NCI-H146 (cell line): ENCODE results near the gene TXNDC11.

Experiments
- DNase-seq: peaks from one replicate; lab custom pipeline; 2025; lab: John Stamatoyannopoulos, UW

The TXNDC11 gene

DNA sequence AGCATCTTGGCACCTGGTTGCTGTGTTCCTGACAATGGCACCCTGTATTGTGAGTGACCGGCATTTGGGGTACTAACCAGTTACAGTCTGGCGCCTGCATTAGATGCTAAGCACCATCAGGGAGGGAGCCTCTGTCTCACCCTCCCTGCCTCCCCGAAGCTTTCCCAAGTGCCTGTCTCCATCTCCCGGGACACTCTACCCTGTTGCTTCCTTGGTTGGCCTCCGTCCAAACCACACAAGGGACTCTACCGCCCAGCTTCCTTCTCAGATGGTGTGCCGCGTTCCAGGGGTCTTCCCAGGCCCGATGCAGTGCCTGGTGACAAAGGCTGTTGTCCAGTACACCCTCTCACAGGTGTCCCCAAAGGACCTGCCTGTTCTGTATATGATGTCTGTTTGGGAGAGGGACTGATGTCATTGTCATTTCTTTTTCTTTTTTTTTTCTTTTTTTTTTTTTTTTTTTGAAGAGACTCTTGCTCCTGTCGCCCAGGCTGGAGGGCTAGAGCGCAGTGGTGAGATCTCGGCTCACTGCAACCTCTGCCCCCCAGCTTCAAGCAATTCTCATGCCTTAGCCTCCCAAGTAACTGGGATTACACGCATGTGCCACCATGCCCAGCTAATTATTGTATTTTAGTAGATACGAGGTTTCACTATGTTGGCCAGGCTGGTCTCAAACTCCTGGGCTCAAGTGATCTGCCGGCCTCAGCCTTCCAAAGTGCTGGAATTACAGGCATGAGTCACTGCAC lies 67.7 kb downstream of the TXNDC11 start:
- no peak for DNase-seq

DNA sequence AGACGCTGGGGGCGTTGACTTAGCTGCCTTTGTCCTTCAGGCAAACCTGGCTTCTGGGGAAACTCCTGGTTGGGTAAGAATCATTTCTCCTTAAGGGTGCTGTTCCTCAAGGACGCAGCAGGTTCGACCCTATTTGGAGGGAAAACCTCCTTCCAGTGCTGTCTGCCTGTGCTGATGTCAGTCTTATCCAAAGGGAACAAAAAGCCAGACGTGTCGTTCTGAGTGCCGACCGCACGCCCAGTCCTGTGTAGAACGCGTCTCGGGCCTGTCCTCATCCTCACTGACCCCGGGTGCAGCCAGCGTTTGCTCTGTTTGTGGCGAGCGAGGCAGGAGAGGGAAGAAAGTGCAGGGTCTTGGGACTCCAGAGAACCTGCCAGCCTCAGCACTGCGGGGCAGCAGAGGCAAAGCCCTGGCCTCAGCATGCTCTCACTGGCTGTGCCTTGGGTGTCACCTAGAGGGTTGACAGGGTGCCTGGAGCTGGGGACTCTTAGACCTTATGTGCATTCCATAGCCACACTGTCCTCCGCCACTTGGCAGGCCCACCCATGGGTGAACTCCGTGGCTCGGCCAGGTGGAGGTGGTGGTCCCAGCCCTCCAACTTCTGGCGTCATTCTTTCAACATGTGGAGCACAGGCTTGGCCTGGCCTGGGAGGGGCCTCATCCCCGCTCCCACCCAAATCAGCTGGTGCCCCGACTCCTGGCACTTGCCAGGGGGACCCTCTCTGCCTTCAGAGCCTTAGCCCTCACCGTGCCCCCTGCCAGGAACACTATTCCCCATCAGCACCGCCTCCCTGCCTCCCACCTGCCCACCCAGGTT lies 68.4 kb downstream of the TXNDC11 start:
- no peak for DNase-seq

DNA sequence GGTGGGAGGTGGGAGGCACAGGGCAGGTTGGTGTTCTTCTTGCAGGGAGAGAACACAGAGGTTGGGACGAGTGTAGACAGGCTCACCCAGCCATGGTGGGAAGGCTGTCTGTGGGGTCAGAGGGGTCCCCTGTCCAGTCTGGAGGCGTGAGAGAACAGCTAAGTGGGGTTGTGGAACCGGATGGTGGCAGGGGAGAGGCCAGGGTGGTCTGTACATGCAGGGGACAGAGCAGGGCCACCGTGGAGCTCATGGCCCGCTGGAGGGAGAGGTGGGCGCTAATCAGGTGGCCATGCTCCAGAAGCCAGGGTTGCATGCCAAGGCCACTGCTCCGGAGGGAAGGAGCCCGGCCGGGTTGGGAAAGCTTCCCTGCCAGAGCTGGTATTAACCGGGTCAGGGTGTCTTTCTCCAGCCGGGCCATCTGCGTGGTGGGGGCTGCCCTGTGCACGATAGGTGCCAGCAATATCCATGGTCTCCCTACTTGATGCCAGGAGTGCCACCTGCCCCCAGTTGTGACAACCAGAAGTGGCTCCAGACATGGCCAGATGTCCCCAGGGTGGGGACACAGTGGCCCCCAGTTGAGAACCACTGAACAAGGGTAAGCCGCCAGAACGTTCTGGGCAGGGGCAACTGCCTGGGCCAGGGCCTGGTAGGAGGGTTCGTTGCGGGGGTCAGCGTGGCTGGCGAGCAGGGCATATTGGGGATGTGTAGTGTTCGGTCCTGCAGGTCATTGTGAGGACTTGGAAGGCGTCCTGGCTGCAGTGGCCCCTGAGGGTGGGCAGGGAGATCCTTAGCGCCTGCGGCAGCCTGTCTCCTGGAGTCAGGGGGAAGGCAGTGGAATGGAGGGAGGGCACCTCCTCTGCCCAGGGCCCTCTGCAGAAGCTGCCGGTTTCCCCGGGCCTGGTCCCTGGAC lies 69.3 kb downstream of the TXNDC11 start:
- DNase-seq = no peak

DNA sequence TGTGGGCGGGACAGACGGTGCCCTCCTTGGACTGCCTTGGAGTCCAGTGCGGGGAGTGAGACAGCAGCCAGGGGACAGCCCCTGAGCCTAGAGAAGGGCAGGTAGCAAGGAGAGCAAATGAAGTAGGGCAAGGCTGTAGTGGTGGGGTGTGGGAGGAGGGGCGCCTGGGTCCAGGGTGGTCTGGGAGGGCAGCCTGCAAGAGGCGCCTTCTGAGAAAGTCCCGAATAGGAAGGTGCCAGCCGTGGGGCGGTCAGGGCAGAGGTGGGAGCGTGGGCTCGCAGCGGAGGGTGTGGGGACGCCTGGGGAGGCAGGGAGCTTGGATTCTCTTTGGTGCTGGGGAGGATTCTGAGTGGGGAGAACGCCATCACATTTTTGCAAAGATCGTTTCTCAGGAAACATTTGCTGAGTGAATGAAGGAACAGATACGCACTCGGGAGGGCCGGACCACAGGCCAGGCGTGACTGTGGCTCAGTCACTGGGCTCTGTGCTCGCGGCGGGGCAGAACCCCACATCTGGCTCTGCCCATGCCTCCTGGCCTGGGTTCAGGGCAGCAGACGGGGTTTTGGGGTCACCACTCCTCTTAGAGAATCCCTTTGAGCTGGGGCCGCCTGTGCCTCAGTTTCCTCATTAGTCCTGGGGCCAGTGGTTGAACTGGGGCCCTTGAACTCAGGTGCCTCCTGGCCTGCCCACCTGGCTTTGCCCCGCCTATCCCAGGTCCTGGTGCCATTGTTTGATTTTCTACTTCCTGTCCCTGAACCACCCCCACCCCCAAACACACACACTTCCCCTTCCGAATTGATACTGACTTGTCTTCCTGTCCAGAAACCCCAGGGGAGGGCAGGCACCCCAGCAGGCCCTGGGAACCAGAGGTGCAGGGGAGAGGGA lies 70.2 kb downstream of the TXNDC11 start:
- no peak for DNase-seq

DNA sequence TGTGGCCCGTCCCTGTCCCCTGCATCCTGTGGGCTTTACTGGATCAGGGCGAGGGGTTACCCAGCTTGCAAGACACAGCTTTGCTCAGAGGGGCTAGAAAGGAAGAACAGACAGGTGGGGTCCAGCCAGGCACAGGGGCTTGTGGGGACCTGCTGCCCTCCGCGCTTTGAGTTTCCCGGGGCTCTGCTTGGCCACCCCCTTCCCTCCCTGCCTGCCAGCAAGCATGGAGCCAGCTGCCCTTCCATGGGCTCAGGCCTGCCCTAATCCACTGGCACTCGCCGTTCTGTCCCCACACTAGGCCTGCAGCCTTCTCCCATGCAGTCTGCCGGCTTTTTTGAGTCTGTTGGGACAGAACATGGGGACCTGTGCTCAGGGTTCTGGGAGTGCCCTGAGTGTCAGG lies 71.0 kb downstream of the TXNDC11 start:
- no peak for DNase-seq

DNA sequence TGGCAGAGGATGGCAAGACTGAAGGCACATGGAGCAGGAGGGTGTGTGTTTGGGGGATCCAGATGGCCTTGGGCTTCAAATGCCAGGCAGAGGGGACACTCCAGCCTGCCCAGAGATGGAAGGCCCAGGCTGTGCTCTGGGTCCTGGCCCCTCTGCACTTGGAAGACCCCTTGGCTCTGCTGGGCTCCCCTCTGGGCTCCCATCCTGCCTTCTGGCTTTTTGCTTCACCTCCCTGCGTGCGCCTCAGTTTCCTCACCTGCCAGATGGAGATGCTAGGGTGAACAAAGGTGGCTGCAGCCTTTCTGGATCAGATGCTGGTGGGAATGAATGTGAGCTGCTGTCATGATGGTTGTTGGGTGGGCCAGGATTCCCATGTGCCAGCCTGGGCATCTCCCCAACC lies 71.4 kb downstream of the TXNDC11 start:
- DNase-seq = no peak

DNA sequence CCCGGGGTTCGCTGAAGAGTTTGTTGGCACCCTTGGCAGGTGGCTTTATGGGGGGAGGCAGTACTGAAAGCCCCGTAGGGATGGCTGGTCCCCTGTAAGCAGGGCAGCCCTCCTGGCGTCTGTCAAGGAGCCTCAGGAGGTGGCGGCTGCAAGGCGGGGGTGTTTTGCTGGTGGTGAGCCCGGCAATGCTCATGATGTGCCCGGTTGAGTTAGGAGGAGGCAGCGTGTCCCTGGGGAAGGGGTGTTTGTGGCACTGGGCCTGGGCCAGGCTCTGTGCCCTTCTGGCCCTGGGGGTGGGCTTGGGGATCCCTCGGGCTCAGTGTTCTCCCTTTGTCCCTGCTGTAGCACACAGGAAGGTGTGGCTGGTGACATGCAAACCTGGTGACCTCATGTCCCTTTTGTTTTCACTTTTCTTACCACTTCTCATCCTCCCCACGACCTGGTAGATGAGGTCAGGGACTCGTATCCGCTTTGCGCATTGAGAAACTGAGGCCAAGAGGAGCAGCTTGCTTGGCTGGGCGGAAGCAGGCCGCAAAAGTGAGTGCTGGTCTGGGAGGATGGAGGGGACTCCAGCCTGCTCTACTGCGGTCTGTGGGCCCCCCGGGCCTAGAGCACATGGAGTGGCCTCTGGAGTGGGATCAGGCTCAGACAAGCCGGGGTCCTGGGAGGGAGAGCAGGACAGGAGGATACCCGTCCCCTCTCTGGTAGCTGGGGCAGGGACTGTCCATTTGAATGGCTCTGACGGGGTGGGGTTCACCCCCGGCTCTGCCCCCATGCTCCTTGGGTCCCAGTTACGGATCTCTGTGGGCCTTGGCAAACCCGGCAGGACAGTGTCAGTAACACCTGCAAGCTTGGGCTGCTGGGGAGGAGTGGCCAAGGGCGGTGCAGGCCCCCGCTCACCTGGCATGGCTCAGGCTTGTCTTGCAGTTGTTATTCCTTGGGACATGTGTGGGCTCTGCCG lies 72.2 kb downstream of the TXNDC11 start:
- no peak for DNase-seq

DNA sequence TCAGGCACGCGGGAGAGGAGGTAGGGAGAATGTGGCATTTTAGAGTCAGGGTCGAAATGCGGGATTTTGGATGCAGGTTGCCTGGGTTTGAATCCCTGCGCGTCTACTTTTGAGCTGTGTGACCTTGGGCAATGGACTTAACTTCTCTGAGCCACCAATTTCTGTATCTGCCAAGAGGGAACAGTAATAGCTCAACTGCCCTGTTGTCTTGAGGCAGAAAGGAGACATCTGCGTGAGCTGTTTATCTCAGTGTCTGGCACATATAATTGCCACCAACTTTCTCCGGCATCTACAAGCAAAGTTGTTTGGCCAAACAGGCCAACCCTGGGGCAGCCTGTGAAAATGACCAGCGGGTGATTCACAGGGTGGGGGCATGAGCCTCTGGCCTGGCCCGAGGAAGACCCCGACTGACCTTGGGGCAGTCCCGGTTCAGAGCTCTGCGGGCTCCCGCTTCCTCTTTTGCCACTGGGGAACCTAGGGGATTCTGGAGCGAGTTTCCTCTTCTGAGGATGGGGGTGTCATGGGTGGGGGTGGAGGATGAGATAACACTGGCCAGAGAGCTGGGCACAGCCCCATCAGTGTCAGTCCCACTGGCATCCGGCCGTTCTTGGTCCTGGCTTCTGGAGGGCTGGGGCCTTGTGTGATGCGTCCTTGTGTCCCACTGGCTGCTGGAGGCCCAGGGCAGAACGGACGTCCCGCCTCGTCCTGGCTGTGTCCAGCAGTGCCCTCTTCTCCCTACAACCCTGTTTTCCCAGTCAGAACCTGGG lies 73.1 kb downstream of the TXNDC11 start:
- DNase-seq = no peak

DNA sequence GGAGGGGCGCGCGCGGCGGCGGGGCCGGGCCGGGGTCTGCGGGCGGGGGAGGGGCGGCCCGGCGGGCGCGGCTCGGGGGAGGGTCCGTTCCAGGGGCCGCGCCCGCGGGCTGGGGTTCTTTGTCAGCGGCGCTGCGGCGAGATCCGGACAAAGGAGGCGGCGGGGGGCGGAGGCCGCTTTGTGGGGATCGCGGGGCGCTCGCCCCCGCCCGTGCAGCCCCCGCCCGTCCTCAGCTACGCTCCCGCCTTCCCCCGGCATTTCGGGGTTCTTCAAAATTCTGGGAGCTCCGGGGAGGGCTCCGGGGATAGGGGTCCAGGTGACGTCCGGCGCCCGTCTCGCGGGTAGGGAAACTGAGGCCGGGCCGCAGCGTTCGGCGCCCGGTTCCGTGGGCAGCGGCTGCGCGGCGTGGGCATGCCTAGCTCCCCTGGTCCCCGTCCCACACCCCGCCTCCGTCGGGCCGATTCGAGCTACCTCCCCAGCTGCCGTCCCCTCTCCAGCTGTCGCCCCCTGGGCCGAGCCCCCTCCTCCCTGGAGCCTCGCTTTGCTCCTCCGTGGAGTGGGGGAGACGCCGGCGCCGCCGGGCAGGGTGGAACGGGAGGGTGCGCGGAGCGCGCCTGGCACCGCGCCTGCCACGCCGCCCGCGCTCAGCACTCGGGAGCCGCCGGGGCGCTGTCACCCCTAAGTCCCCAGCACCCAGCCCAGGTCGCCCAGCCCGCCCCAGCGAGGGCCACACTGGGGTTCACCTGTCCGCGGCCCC lies 73.9 kb downstream of the TXNDC11 start:
- DNase-seq = peak; percentile 41

DNA sequence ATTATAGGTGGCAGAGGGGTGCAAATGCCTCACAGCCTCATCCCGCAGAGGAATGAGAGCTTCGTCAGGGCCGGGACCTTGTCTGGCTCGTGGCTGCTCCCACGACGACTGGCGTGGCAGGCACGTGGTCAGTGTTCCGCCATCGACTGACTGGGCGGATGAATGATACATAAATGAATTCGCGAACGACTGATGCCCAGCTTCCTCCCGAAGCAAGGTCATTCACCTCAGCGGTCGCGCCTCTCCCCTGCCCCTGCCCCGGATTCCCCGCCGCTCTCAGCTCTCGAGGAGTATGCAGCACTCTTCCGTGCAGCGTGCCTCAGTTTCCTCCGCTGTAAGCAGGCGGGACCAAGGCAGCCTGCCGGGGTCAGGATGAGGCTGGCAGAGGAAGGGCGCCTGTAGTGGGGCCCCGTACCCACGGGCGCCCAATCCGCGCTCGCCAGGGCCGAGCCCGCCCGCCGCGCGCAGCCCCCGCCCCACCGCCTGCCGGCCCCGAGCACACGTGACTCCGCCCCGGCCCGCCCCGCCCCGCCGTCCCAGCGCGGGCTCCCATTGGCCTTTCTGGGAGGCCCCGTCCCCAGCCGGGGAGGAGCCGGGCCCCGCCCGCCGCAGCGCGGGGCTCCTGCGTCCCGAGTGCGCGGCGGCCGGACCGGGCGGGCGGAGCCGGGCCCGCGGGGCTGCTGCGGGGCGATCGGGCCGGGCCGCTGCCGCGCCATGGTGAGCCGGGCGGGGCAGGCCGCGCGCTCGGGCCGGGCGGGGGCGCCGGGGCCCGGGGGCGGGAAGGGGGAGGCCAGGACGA lies 74.6 kb downstream of the TXNDC11 start, which contains the start of gene SNN:
Gene SNN (plus strand): TSS at position 632 of the 799 bp plus-strand sequence. CDS start 7,605 bp downstream, outside the sequence.
- DNase-seq = peak; percentile 90

DNA sequence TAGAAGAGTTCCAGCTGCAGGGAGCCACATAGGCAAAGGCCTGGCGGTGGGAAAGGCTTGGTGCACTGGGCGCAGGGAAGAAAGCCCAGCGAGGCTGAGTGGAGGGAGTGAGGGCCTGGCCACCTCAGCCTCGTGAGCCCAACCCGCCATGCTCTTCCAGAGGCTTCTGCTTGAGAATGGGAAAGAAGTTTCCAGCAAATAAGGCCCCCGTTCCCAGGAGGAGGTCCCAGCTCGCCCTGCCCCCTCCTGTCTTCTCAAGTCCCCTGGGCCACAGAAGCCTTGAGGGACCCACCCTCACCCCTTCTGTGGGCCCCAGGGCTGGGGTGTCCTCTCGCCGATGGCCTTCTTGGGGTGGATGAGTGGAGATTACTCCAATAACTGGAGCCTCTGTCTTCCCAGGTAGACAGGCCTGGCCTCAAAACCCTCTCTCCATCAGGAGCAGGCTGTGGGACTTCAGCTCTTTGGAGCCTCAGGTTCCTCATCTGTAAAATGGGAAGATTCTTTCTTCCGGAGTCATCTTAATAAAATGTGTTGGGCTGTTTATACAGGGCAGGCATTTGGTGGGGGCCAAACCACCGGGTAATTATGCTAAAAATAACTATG lies 75.3 kb downstream of the TXNDC11 start:
- no peak for DNase-seq

DNA sequence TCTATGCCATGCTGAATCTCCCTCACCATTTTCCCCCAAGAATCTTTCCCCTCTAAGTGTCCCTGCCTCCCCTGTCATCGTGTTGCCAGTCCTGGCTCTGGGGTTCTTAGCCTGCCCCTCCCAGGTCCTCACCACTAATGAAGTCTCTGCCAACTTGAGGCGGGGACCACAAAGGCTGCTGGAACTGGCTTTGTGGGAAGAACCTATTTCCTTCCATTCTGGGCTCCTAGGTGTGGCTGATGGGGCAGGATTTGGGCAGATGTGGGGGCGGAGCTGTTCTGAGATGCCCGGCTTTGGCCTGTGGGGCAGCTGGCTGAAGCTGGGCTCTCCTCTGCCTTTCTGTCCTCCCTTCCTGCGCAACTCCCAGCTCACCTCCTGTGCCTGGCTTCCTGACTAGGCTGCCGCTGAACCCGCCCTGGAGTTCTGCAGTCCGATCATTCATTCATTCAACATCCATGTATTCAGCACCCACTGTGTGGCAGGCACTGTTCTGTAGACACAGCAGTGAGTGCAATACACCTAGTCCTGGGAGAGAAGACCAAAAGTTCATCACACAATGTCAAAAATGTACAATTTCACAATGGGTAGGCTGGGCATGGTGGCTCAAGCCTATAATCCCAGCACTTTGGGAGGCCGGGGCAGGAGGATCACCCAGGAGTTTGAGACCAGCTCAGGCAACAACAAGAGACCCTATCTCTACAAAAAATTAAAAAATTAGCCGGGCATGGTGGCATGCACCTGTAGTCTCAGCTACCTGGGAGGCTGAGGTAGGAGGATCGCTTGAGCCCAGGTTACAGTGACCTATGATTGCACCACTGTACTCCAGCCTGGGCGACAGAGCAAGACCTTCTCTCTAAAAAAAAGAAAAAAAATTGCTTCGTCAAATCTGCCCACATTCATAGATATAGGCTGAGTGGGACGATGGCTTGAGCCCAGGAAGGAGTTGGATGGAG lies 76.3 kb downstream of the TXNDC11 start:
- DNase-seq = no peak

DNA sequence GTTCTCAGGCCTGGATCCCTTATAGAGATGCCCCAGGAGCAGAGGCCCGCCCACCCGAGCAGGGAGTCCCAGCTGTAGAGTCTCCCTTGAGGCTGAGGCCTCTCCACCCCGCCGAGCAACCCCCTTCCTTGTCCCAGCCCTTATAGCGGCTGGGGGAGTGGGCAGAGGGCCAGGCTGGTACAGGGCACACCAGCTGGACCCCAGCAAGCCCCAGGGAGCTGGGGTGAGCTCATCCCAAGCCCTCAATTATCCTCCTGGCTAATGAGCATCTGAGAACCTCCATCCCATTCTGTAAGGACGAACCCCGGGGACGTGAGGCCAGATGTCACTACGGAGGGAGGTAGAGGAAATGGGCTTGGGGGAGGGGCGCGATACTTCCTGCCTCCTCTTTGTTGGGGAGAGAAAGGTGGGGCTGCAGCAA lies 77.6 kb downstream of the TXNDC11 start:
- peak; percentile 20 for DNase-seq

DNA sequence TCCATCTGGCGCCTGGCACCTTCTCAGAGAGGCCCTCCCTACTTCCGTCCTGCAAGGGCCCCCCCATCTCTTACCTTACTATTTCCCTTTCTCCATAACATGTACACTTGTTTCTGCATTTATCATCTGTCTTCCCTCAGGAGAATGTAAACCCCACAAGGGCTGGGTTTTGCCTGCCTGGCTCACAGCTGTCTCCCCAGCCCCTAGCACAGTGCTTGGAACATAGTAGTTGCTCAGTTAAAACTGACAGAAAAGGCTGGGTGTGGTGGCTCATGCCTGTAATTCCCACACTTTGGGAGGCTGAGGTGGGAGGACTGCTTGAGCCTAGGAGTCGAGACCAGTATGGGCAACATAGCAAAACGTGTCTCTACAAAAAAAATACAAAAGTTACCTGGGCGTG lies 80.1 kb downstream of the TXNDC11 start:
- DNase-seq = no peak

DNA sequence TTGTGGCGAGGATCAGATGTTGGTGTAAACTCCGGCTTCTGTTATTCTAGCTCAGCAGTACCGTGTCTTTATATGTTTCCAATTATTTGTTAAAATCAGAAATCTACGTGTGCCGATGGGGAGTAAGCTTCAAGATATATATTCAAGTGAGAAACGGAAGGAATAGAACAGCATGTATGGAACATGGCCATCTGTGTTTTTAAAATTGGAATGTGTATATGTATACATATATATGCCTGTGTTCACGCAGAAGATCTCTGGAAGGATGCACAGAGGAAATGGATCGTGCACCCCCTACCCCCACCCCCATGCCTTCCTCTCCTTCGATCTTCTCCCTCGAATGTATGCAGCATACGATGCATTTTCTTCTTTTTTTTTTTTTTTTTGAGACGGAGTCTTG lies 82.1 kb downstream of the TXNDC11 start:
- no peak for DNase-seq
